GM12878 (cell line): ENCODE measurements around the gene RPS19BP1. TPM values are rescaled to one million over a fixed set of nuclear protein-coding genes. Genes with fewer than 3 reads are reported as not detected.
A peak's percentile ranks its signal among the peaks of the same experiment; 100 is the strongest.

Experiments used
- ATF7 ChIP-seq: fragments of 450-650 bp; IDR thresholded peaks from 2 replicates; pipeline ENCODE4 v1.6.1; 2016; ENCODE audit warnings: low read depth, mild to moderate bottlenecking
- BRCA1 ChIP-seq: IDR thresholded peaks from 2 replicates; pipeline ENCODE4 v1.6.1; 2011; ENCODE audit warnings: low read depth, low read length, improper control_type of control experiment
- CBX5 ChIP-seq: sonication (generic); IDR thresholded peaks from 2 replicates; pipeline ENCODE4 v1.6.1; 2016; ENCODE audit warnings: low read depth, moderate library complexity, mild to moderate bottlenecking, inconsistent platforms
- E2F4 ChIP-seq: IDR thresholded peaks from 2 replicates; pipeline ENCODE4 v1.6.1; 2012; ENCODE audit warnings: low read depth, low read length, improper control_type of control experiment
- ETV6 ChIP-seq, 2 experiments: fragments of 450-650 bp in 1 of 2; IDR thresholded peaks in 1 of 2; conservative IDR thresholded peaks in 1 of 2; 2 replicates each; pipeline ENCODE4 v1.6.1; 2014; ENCODE audit warnings: antibody characterized with exemption in 1 of 2, borderline replicate concordance in 1 of 2, low read depth in 1 of 2, mild to moderate bottlenecking in 1 of 2, moderate library complexity in 1 of 2
- HSF1 ChIP-seq: fragments of 150-350 bp; IDR thresholded peaks from 2 replicates; pipeline ENCODE4 v1.6.1; 2014; ENCODE audit warnings: mild to moderate bottlenecking, low read depth, low read length
- IRF3 ChIP-seq: fragments of 450-650 bp; IDR thresholded peaks from 2 replicates; pipeline ENCODE4 v1.6.1; 2014; ENCODE audit warnings: mild to moderate bottlenecking
- JUND ChIP-seq: IDR thresholded peaks from 2 replicates; pipeline ENCODE4 v1.6.1; 2012; ENCODE audit warnings: low read depth, mild to moderate bottlenecking, low read length, improper control_type of control experiment, moderate library complexity
- MEF2B ChIP-seq: fragments of 450-650 bp; IDR thresholded peaks from 2 replicates; pipeline ENCODE4 v1.6.1; 2018; ENCODE audit warnings: mild to moderate bottlenecking, moderate library complexity; ENCODE audit not compliant: partially characterized antibody, poor library complexity, severe bottlenecking
- MLLT1 ChIP-seq: fragments of 450-650 bp; IDR thresholded peaks from 2 replicates; pipeline ENCODE4 v1.6.1; 2016; ENCODE audit warnings: mild to moderate bottlenecking
- NBN ChIP-seq: fragments of 450-650 bp; IDR thresholded peaks from 2 replicates; pipeline ENCODE4 v1.6.1; 2016
- NR2C2 ChIP-seq: IDR thresholded peaks from 2 replicates; pipeline ENCODE4 v1.6.1; 2011; ENCODE audit warnings: borderline replicate concordance, low read depth; ENCODE audit not compliant: control insufficient read depth, insufficient read length
- PAX5 ChIP-seq: IDR thresholded peaks from 2 replicates; pipeline ENCODE4 v1.6.1; 2011; ENCODE audit warnings: low read depth, low read length, borderline replicate concordance
- SIN3A ChIP-seq: IDR thresholded peaks from 2 replicates; pipeline ENCODE4 v1.6.1; 2012; ENCODE audit warnings: low read depth, low read length, improper control_type of control experiment
- SUPT20H ChIP-seq: IDR thresholded peaks from 2 replicates; pipeline ENCODE4 v1.6.1; 2011; ENCODE audit warnings: low read depth, mild to moderate bottlenecking, low read length, moderate library complexity, borderline replicate concordance; ENCODE audit not compliant: control insufficient read depth
- TCF12 ChIP-seq: IDR thresholded peaks from 2 replicates; pipeline ENCODE4 v1.6.1; 2011; ENCODE audit warnings: low read depth, mild to moderate bottlenecking, low read length
- ZBED1 ChIP-seq: IDR thresholded peaks from 2 replicates; pipeline ENCODE4 v1.6.1; 2016; ENCODE audit warnings: borderline replicate concordance
- ZBTB4 ChIP-seq: fragments of 450-650 bp; formaldehyde crosslinking; IDR thresholded peaks from 2 replicates; pipeline ENCODE4 v1.4.0; 2022; ENCODE audit warnings: mild to moderate bottlenecking, moderate library complexity
- ZNF217 ChIP-seq: fragments of 450-650 bp; IDR thresholded peaks from 2 replicates; pipeline ENCODE4 v1.6.1; 2017; ENCODE audit warnings: antibody characterized with exemption, mild to moderate bottlenecking
- polyA plus RNA-seq, 11 experiments: library from polyadenylated mRNA; depleted of rRNA in 4 of 11; unstranded in 6 of 11; stranded (reverse) in 5 of 11; fragments of >200 nt; fragmentation: Nextera tagmentation in 4 of 11; fragmentation: Illumina TruSeq in 1 of 11; extraction: Ambion mirVana in 4 of 11; extraction: Trizol in 1 of 11; gene quantifications; 1 replicate in 1 of 11; 2 replicates in 10 of 11; pipeline versions ENCODE4 v1.2.1 to v1.2.3, GENCODE V29; 2011 to 2016; ENCODE audit warnings: inconsistent platforms in 2 of 11, missing spikeins in 2 of 11, low read depth in 1 of 11
- total RNA-seq, 4 experiments: library from RNA; depleted of rRNA in 3 of 4; stranded (reverse); fragments of >200 nt in 3 of 4; fragmentation: Illumina TruSeq in 1 of 4; extraction: Trizol in 1 of 4; gene quantifications; 2 replicates each; pipeline versions ENCODE4 v1.2.1 to v1.2.3, GENCODE V29; 2013 to 2021

The RPS19BP1 gene
- total and polyA plus RNA-seq, 10 of the 15 experiments (the other 5 are each of a cell fraction or from before 2014, with no cell fraction given): 2.7 to 206 (median 78.6) TPM

GRCh38 chr22:39502109-39502788 is 30.3 kb downstream of the RPS19BP1 start, which contains the start of gene MIEF1 (continued):
- TF ChIP-seq MLLT1 (no peak), SIN3A (0 out of 2 replicates have a peak, but pooled peaks have one; percentile 43), NR2C2 (peak; percentile 57), ATF7 (no peak; the same call in 1 of the 2 replicates), ZNF217 (no peak), ZBTB4 (CRISPR knock-in tag) (no peak), BRCA1 (no peak), CBX5 (no peak), SUPT20H (no peak), TCF12 (peak; percentile 36; the same call in 1 of the 2 replicates), E2F4 (no peak), ZBED1 (no peak), HSF1 (no peak), ETV6 (conservative IDR thresholded peaks at IDR 0.05 in 1 of 2, IDR thresholded peaks at IDR 0.05 in 1 of 2; ENCODE audit: borderline replicate concordance in 1 of 2, low read depth in 1 of 2) (no peak), MEF2B (no peak), JUND (no peak), PAX5 (peak; percentile 66; the same call in 1 of the 2 replicates), NBN (no peak), IRF3 (no peak)
